Ammon's horn (tissue), 1 donor: Measurements from ENCODE around the gene ENPP1.
"Not testable (repeated sequence)": the region's sequence is repeated elsewhere in the genome, so short reads cannot be mapped to it uniquely, and the experiment has no call there.

Source experiments
- DNase-seq: peaks from one replicate; pipeline ENCODE4 v3.0.0-alpha.2; 2016; ENCODE audit warnings: low spot score

Gene ENPP1

GRCh38 chr6:131916091-131916796 lies 108.4 kb downstream of the ENPP1 start:
- not testable (repeated sequence) for DNase-seq

GRCh38 chr6:131916847-131917246 lies 109.0 kb downstream of the ENPP1 start:
- DNase-seq = no peak

- DNase-seq = no peak
These were observed 109.5 kb downstream of the ENPP1 start for GRCh38 chr6:131917318-131917717.

DNA sequence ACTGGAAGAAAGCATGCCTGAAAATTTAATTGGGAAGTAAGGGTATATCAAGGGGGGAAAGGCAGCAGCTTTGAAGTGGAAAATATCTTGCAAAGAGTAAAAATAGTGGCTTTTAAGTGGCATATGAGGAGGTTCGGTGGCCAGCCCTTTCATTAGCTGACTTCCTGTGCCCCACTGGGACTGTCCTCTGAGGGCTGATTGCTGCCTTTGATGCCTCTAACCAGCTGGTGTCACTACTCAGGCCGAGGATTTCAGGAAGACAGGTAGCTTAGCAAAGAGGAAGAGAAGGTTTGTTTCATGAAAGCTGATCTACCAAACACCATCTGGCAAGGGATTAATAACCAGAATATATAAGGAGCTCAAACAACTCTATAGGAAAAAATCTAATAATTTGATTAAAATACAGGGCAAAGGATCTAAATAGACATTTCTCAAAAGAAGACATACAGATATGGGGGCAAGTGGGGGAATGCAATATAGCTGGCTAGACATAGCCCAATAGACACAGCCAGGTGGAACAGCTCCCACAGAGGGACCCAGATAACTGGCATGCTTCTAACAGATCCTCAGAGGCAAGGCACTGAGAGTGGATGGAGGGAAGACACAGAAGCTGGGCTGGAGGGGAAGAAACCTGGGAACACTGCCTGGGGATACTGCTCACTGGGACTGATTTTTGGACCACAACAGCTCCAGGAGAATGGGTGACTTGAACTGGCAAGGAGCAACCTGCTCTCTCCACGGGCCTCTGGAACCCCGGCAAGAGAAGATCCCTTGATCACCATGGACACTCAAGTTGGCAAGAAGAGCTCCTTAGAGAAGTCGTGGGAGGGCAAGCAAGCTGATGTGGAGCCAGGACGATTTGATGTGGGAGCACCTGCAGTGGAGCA lies 110.2 kb downstream of the ENPP1 start:
- no peak for DNase-seq

GRCh38 chr6:131918650-131919355 lies 111.0 kb downstream of the ENPP1 start:
- no peak for DNase-seq

GRCh38 chr6:131920656-131921055 lies 112.8 kb downstream of the ENPP1 start:
- DNase-seq = no peak

- DNase-seq = peak; percentile 56
These were observed 115.5 kb downstream of the ENPP1 start for GRCh38 chr6:131923356-131923755.

DNA sequence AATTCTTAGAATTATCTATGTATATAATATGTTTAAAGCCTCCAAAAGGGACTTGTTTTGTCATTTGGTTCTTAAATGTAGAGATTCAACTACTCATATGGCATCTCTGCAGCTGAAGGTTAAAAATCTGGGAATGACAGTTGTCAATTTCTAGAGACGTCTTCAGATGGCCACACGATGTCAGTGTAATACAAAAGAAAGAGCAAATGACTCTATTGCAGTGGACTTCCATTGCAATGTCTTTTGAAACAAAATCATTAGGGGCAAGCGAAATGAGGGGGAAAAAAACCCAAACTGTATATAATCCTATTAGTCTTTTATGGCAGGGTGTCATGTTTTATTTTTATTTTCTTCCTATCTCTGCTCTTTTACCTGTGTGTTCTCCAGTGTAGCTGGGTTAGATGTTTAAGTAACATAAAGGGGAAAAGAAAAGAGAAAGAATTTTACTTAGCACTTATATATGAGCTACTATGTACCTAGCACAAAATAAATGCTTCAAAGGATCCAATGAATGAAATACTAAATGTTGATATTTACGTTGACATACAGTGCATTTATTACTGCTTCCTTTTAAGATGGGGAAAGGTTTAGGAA lies 117.2 kb downstream of the ENPP1 start:
- DNase-seq = peak; percentile 72

DNA sequence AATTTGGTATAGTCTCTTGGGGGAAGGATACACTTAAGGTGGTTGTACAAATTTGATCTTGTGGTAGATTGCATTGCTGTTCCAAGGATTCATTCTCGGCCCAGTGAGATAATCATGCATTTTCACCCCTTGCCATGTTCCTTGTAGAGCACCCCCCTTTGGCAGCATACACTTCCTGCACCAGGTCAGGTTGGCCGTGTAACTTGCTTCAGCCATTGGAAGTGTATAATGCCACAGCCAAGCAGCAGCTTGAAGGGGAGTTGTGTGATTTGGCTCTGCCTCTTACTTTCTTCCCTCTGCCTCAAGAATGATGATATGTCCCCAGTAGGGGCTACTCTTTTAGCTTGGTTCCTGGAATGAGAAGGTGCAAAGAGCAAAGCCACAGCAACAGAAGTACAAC lies 121.4 kb downstream of the ENPP1 start:
- no peak for DNase-seq

DNA sequence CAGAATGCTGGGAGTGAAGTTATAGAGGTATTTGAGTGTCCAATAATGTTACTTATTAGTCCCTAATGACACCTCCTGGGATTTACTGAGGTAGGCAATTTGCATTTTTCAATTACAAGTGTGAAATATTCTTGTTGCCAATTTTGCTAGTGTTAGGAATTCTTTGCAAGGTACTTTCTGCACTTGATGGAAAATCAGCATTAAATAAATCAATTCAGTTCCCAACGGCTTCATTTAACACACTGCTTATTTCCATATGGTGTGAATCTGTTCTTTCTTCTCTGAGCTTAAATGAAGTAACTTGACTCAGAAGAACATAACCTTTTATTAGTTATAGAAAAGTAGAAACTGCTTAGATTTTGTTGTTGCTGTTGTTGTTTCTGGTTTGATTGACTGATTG lies 122.2 kb downstream of the ENPP1 start:
- DNase-seq = no peak

DNA sequence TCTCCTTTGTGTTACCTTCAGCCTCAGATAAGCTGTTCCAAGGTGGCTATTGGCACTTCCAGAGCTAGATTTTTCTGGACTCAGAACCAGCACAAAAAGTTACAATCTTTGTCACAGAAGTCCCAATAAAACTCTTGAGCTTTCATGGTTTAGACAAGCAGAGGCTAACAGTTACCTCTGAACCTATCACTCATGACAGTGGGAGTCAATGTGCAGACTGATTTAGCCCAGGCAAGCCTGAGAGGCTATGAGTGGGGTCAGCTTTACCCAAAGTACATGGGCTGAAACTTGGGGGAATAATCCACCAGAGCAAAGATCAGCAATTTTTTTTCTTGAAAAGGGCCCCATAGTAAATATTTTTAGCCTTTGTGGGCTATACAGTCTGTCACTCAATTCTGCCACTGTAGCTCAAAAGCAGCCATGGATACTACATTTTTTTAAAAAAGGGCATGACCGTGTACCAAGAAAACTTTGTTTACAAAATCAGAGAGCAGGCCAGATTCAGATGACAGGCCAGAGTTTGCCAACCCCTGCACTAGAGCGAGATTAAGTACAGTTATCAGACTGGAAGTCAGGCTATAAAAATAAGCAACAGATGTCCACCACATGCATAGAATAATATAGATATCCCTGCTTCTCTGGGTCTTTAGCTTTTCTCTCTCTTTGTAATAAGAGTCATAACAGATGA lies 123.4 kb downstream of the ENPP1 start:
- DNase-seq = no peak

- DNase-seq = no peak
These were observed 128.3 kb downstream of the ENPP1 start for GRCh38 chr6:131936156-131936555.

DNA sequence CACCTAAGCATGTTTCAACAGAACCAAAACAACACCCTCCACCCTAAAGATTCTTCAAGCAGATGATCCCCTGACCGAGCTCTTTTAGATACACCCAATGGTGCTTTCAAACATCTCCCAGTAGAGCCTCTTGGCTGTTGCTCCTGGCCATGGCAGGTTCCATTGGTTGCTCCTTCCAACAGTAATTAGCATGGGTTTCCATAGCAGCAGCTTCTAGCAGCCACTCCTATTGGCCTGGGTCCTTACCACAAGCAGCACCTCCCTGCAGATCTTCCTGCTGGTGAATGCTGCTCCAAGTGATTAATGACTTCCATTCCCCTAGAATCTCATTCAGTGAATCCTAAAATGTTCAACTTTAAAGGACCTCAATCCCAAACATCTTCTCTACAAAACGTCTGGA lies 129.4 kb downstream of the ENPP1 start:
- no peak for DNase-seq

DNA sequence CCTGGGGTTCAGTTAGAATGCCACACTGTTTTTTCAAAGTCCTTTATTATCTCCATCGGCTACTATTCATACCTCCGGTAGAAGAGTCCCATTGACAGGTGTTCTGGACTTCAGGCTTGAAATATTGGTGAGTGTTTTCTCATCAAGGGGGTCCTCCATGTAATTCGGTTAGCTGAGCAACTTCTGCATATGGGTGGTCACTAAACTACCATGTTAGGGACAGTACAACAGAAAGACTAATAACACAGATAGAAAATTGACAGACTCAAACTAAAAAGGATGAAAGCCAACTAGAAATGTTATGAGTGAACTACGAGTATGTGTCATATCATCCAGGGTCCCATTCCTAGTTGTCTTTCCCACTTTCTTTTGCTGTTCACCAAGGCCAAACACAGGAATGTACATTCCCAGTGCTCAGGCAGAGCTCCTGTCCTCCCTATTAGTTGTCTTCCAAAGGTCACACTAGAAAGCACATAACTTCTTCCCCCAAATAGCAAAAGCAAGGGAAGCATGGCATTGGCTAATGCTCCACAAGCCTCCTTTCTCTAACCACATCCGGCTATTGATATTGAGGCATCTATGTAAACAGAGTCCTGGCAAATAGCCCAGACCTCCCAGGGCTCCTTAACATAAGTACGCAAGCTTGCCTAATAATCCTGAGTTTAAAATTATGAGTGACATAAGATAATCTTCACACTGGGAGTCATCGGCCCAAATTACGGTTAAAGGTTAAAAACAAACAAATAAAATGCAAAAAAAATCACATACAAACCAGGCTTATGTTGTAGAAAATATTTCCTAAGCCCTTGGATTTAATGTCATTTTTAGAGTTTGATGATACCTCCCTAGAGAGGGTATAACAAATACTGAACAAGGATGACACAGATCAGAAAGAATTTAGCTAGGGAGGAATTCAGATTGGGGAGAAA lies 130.1 kb downstream of the ENPP1 start:
- no peak for DNase-seq
